Measurements from ENCODE around the gene ATXN1L.
A peak's percentile ranks its signal among the peaks of the same experiment; 100 is the strongest.

ATXN1L gene

GRCh38 chr16:71840052-71840451 lies 5.7 kb upstream of the ATXN1L start:
- TF ChIP-seq, protein P1, sequence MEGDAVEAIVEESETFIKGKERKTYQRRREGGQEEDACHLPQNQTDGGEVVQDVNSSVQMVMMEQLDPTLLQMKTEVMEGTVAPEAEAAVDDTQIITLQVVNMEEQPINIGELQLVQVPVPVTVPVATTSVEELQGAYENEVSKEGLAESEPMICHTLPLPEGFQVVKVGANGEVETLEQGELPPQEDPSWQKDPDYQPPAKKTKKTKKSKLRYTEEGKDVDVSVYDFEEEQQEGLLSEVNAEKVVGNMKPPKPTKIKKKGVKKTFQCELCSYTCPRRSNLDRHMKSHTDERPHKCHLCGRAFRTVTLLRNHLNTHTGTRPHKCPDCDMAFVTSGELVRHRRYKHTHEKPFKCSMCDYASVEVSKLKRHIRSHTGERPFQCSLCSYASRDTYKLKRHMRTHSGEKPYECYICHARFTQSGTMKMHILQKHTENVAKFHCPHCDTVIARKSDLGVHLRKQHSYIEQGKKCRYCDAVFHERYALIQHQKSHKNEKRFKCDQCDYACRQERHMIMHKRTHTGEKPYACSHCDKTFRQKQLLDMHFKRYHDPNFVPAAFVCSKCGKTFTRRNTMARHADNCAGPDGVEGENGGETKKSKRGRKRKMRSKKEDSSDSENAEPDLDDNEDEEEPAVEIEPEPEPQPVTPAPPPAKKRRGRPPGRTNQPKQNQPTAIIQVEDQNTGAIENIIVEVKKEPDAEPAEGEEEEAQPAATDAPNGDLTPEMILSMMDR (IDR thresholded peaks at IDR 0.05; ENCODE audit: low read depth, low read length) = no peak
- no peak overlapping the region for H3K4me3 ChIP-seq (replicated peaks in 1 of 2; ENCODE audit: low read depth in 2 of 2, low read length in 2 of 2)
- peak; percentile 6 to 12 for DNase-seq (ENCODE audit: low read depth in 2 of 2)

- no peak for DNase-seq (ENCODE audit: low read depth in 2 of 2)
- TF ChIP-seq, protein P1 (IDR thresholded peaks at IDR 0.05; ENCODE audit: low read depth, low read length) = no peak
- no peak overlapping the region for H3K4me3 ChIP-seq (replicated peaks in 1 of 2; ENCODE audit: low read depth in 2 of 2, low read length in 2 of 2)
Observed at GRCh38 chr16:71843572-71843971, 2.2 kb upstream of the ATXN1L start.

DNA sequence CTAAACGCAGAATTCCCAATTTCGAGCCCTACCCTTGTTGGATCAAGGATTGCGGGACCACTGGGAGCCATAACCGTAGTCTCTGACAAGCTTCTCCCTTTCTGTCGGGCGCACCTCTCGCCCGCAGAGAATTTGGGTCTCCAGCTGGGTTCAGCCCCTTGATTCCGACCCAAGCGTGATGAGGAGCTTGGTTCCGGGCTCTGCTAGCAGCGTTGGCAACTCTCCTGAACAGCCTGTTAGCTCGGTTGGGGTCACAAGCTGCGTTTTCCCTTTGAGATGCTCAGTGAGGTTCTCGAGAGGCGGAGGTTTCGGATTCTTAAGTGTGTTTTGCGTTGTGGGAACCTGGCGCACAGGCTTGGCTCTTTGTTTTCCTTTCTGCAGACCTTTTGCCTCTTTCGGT lies 655 bp downstream of the ATXN1L start:
- TF ChIP-seq, protein P1 (IDR thresholded peaks at IDR 0.05; ENCODE audit: low read depth, low read length) = no peak
- DNase-seq (ENCODE audit: low read depth in 2 of 2) = peak; percentile 23 to 29
- H3K4me3 ChIP-seq (replicated peaks in 1 of 2; ENCODE audit: low read depth in 2 of 2, low read length in 2 of 2) = peak overlapping the region; percentile 98 to 100

GRCh38 chr16:71847096-71847495 lies 1.3 kb downstream of the ATXN1L start:
- no peak for DNase-seq (ENCODE audit: low read depth in 2 of 2)
- peak overlapping the region; percentile 98 to 100 for H3K4me3 ChIP-seq (replicated peaks in 1 of 2; ENCODE audit: low read depth in 2 of 2, low read length in 2 of 2)
- TF ChIP-seq, protein P1 (IDR thresholded peaks at IDR 0.05; ENCODE audit: low read depth, low read length) = no peak

DNA sequence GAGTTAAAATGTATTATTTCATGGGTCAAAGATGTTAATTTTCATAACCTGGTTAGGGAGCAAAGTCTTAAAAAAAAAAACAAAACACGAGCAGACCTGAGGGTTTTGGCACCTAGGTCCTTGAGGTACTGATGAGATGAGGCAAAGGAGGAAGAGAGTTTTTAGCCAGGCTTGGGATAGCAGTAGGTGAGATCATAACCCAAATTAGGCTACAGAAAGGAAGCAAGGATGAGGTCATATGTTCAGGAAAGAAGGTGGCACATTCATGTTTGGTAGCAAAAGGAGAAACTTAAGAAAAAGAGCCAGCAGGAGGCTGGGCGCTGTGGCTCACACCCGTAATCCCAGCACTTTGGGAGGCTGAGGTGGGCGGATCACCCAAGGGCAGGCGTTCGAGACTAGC lies 2.8 kb downstream of the ATXN1L start:
- TF ChIP-seq, protein P1 (IDR thresholded peaks at IDR 0.05; ENCODE audit: low read depth, low read length) = no peak
- no peak for DNase-seq (ENCODE audit: low read depth in 2 of 2)
- H3K4me3 ChIP-seq (replicated peaks in 1 of 2; ENCODE audit: low read depth in 2 of 2, low read length in 2 of 2) = no peak overlapping the region

GRCh38 chr16:71851746-71852145 lies 6.0 kb downstream of the ATXN1L start:
- no peak overlapping the region for H3K4me3 ChIP-seq (replicated peaks in 1 of 2; ENCODE audit: low read depth in 2 of 2, low read length in 2 of 2)

DNA sequence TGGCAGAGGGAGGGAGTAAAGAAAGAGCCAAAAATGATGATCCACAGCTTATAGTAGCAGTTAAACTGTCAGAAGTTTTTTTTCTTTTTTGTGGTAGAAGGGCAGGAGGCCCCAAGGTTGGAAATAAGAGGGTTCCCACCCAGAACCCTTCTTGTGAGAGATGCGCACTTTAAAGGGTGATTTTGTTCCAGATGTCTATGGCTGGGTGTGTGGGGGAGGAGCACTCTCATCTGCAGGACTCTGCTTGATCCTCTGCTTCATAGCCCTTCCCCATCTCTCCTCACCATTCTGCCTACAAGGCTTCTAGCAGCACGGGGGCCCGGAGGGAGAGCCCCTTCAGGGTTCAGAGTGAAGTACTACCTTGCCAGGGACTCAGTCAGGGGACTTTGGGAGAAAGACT lies 6.4 kb downstream of the ATXN1L start:
- TF ChIP-seq, protein P1 (IDR thresholded peaks at IDR 0.05; ENCODE audit: low read depth, low read length) = no peak
- DNase-seq (ENCODE audit: low read depth in 2 of 2) = no peak
- H3K4me3 ChIP-seq (replicated peaks in 1 of 2; ENCODE audit: low read depth in 2 of 2, low read length in 2 of 2) = no peak overlapping the region

More at GRCh38 chr16:71851746-71852145, 6.0 kb downstream of the ATXN1L start:
- no peak for DNase-seq (ENCODE audit: low read depth in 2 of 2)
- TF ChIP-seq, protein P1 (IDR thresholded peaks at IDR 0.05; ENCODE audit: low read depth, low read length) = no peak
